ENCODE measurements around the gene GALE.
A peak's percentile ranks its signal among the peaks of the same experiment; 100 is the strongest.
"Not testable (repeated sequence)": the region's sequence is repeated elsewhere in the genome, so short reads cannot be mapped to it uniquely, and the experiment has no call there.

The GALE gene

DNA sequence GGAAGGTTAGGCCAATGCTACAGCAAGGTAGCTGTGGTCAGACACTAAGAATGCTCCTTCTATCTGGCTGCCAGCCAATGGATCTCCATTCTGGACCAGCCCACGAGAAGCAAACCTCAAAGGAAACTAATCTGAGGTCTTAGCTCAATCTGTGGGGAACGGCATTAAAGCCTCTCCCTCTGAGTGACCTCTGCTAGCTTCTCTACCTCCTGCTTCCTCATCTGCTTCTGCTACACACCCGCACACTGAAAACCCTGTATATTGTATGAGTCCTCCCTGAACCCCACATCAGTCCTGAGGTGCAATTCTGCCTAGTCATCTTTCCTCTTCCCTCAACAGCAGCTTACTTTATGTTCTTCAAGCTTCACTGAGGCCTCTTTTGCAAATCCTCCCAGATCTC is 6.9 kb upstream of the GALE start:
- H3K9me3 ChIP-seq (ENCODE audit: insufficient read depth, low read depth, low read length), result no peaks in the 10 kb centered on the region
- H3K27ac ChIP-seq (ENCODE audit: low read depth, low read length), result no peak overlapping the region
- no peak overlapping the region for H3K4me3 ChIP-seq (ENCODE audit: low read length)
- H3K9ac ChIP-seq (ENCODE audit: low read depth, low read length), result no peak overlapping the region
- H3K36me3 ChIP-seq (ENCODE audit: insufficient read depth, low read length), result 0 out of 2 replicates have a peak, but pooled peaks cover 3% of the 10 kb centered on the region
- H3K4me1 ChIP-seq (ENCODE audit: insufficient read depth, low read length), result no peaks in the 10 kb centered on the region
- H3K27me3 ChIP-seq (ENCODE audit: insufficient read depth, low read length), result no peaks in the 10 kb centered on the region; the same call in 1 of the 2 replicates
- WGBS, result 89% methylated on average over 3 of the region's 3 CpGs

- 70% methylated on average over 6 of the region's 6 CpGs for WGBS
- H3K36me3 ChIP-seq (ENCODE audit: insufficient read depth, low read length), result no peaks in the 10 kb centered on the region
- no peak overlapping the region for H3K27ac ChIP-seq (ENCODE audit: low read depth, low read length)
- no peak overlapping the region for H3K4me3 ChIP-seq (ENCODE audit: low read length)
- no peaks in the 10 kb centered on the region for H3K9me3 ChIP-seq (ENCODE audit: insufficient read depth, low read depth, low read length)
- no peaks in the 10 kb centered on the region for H3K4me1 ChIP-seq (ENCODE audit: insufficient read depth, low read length)
- no peak overlapping the region for H3K9ac ChIP-seq (ENCODE audit: low read depth, low read length)
- peaks cover 11% of the 10 kb centered on the region for H3K27me3 ChIP-seq (ENCODE audit: insufficient read depth, low read length)
These were observed 5.7 kb upstream of the GALE start for GRCh38 chr1:23806280-23806679.

GRCh38 chr1:23805025-23805424 is 4.5 kb upstream of the GALE start:
- H3K4me1 ChIP-seq (ENCODE audit: insufficient read depth, low read length), result no peaks in the 10 kb centered on the region
- no peak overlapping the region for H3K27ac ChIP-seq (ENCODE audit: low read depth, low read length)
- H3K36me3 ChIP-seq (ENCODE audit: insufficient read depth, low read length), result no peaks in the 10 kb centered on the region
- H3K9ac ChIP-seq (ENCODE audit: low read depth, low read length), result no peak overlapping the region
- no peaks in the 10 kb centered on the region for H3K9me3 ChIP-seq (ENCODE audit: insufficient read depth, low read depth, low read length)
- WGBS, result 91% methylated on average over 2 of the region's 2 CpGs
- peaks cover 13% of the 10 kb centered on the region for H3K27me3 ChIP-seq (ENCODE audit: insufficient read depth, low read length)
- no peak overlapping the region for H3K4me3 ChIP-seq (ENCODE audit: low read length)

- Histone ChIP-seq H3K27me3 (ENCODE audit: insufficient read depth, low read length) (peaks cover 13% of the 10 kb centered on the region), H3K9me3 (ENCODE audit: insufficient read depth, low read depth, low read length) (no peaks in the 10 kb centered on the region), H3K27ac (ENCODE audit: low read depth, low read length) (no peak overlapping the region), H3K9ac (ENCODE audit: low read depth, low read length) (no peak overlapping the region), H3K4me1 (ENCODE audit: insufficient read depth, low read length) (peaks cover 1% of the 10 kb centered on the region), H3K36me3 (ENCODE audit: insufficient read depth, low read length) (no peaks in the 10 kb centered on the region), H3K4me3 (ENCODE audit: low read length) (no peak overlapping the region)
- 75% methylated on average over 7 of the region's 7 CpGs for WGBS
These were observed 3.8 kb upstream of the GALE start for GRCh38 chr1:23804183-23804835.

GRCh38 chr1:23803674-23804073 is 3.1 kb upstream of the GALE start:
- Histone ChIP-seq H3K9me3 (ENCODE audit: insufficient read depth, low read depth, low read length) (no peaks in the 10 kb centered on the region), H3K4me1 (ENCODE audit: insufficient read depth, low read length) (peaks cover 7% of the 10 kb centered on the region), H3K27ac (ENCODE audit: low read depth, low read length) (no peak overlapping the region), H3K4me3 (ENCODE audit: low read length) (no peak overlapping the region), H3K27me3 (ENCODE audit: insufficient read depth, low read length) (peaks cover 13% of the 10 kb centered on the region), H3K36me3 (ENCODE audit: insufficient read depth, low read length) (0 out of 2 replicates have a peak, but pooled peaks cover 4% of the 10 kb centered on the region), H3K9ac (ENCODE audit: low read depth, low read length) (no peak overlapping the region)
- WGBS, result 90% methylated on average over 5 of the region's 5 CpGs

- Histone ChIP-seq H3K27me3 (ENCODE audit: insufficient read depth, low read length) (peaks cover 13% of the 10 kb centered on the region), H3K36me3 (ENCODE audit: insufficient read depth, low read length) (peaks cover 12% of the 10 kb centered on the region)
- 90% methylated on average over 7 of the region's 7 CpGs for WGBS
- H3K9me3 ChIP-seq (ENCODE audit: insufficient read depth, low read depth, low read length); H3K4me1 ChIP-seq (ENCODE audit: insufficient read depth, low read length); H3K9ac ChIP-seq (ENCODE audit: low read depth, low read length); H3K27ac ChIP-seq (ENCODE audit: low read depth, low read length); H3K4me3 ChIP-seq (ENCODE audit: low read length): not testable (repeated sequence)
These were observed 2.3 kb upstream of the GALE start for GRCh38 chr1:23802809-23803342.

- Histone ChIP-seq H3K4me3 (ENCODE audit: low read length) (0 out of 2 replicates have a peak overlapping the region, but pooled peaks have one; percentile 72), H3K9ac (ENCODE audit: low read depth, low read length) (no peak overlapping the region), H3K27ac (ENCODE audit: low read depth, low read length) (no peak overlapping the region), H3K36me3 (ENCODE audit: insufficient read depth, low read length) (peaks cover 20% of the 10 kb centered on the region), H3K9me3 (ENCODE audit: insufficient read depth, low read depth, low read length) (no peaks in the 10 kb centered on the region), H3K27me3 (ENCODE audit: insufficient read depth, low read length) (peaks cover 13% of the 10 kb centered on the region), H3K4me1 (ENCODE audit: insufficient read depth, low read length) (peaks cover 7% of the 10 kb centered on the region)
- 74% methylated on average over 10 of the region's 10 CpGs for WGBS
These were observed 1.3 kb upstream of the GALE start for GRCh38 chr1:23801876-23802275.

GRCh38 chr1:23801338-23801748 is 789 bp upstream of the GALE start:
- H3K27ac ChIP-seq (ENCODE audit: low read depth, low read length), result 0 out of 2 replicates have a peak overlapping the region, but pooled peaks have one; percentile 72
- peak overlapping the region; percentile 72 for H3K4me3 ChIP-seq (ENCODE audit: low read length)
- H3K27me3 ChIP-seq (ENCODE audit: insufficient read depth, low read length), result peaks cover 13% of the 10 kb centered on the region
- peak overlapping the region; percentile 63; the same call in 1 of the 2 replicates for H3K9ac ChIP-seq (ENCODE audit: low read depth, low read length)
- peaks cover 25% of the 10 kb centered on the region for H3K36me3 ChIP-seq (ENCODE audit: insufficient read depth, low read length)
- 20% methylated on average over 19 of the region's 19 CpGs for WGBS
- peaks cover 7% of the 10 kb centered on the region for H3K4me1 ChIP-seq (ENCODE audit: insufficient read depth, low read length)
- no peaks in the 10 kb centered on the region for H3K9me3 ChIP-seq (ENCODE audit: insufficient read depth, low read depth, low read length)

GRCh38 chr1:23799570-23800399 is 769 bp downstream of the GALE start:
- Histone ChIP-seq H3K36me3 (ENCODE audit: insufficient read depth, low read length) (peaks cover 37% of the 10 kb centered on the region), H3K4me3 (ENCODE audit: low read length) (peak overlapping the region; percentile 72), H3K4me1 (ENCODE audit: insufficient read depth, low read length) (peaks cover 7% of the 10 kb centered on the region), H3K9ac (ENCODE audit: low read depth, low read length) (peak overlapping the region; percentile 84), H3K9me3 (ENCODE audit: insufficient read depth, low read depth, low read length) (no peaks in the 10 kb centered on the region), H3K27ac (ENCODE audit: low read depth, low read length) (peak overlapping the region; percentile 70), H3K27me3 (ENCODE audit: insufficient read depth, low read length) (peaks cover 13% of the 10 kb centered on the region)
- WGBS, result 2% methylated on average over 48 of the region's 48 CpGs

DNA sequence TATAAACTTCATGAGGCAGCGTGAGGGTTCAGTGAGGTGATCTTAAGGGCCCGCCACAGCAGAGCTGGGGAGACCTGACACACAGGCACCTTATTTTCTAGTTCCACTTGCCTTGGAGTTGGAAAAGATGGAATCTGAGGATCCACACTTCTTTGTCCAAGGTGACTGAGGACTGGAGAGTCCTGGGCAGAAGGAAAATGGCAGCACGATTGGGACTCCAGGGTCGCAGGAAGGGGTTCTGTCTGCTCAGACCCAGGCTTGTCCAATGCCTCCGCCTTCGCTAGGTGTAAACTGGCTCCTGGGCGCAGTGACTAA is 1.3 kb downstream of the GALE start:
- no peak overlapping the region for H3K9ac ChIP-seq (ENCODE audit: low read depth, low read length)
- peaks cover 7% of the 10 kb centered on the region for H3K4me1 ChIP-seq (ENCODE audit: insufficient read depth, low read length)
- H3K27me3 ChIP-seq (ENCODE audit: insufficient read depth, low read length), result peaks cover 13% of the 10 kb centered on the region
- H3K4me3 ChIP-seq (ENCODE audit: low read length), result peak overlapping the region; percentile 72
- WGBS, result 49% methylated on average over 7 of the region's 7 CpGs
- peaks cover 41% of the 10 kb centered on the region for H3K36me3 ChIP-seq (ENCODE audit: insufficient read depth, low read length)
- H3K9me3 ChIP-seq (ENCODE audit: insufficient read depth, low read depth, low read length), result no peaks in the 10 kb centered on the region
- peak overlapping the region; percentile 16; the same call in 1 of the 2 replicates for H3K27ac ChIP-seq (ENCODE audit: low read depth, low read length)

GRCh38 chr1:23798662-23799142 is 1.9 kb downstream of the GALE start:
- 92% methylated on average over 12 of the region's 12 CpGs for WGBS
- peaks cover 7% of the 10 kb centered on the region for H3K4me1 ChIP-seq (ENCODE audit: insufficient read depth, low read length)
- H3K27ac ChIP-seq (ENCODE audit: low read depth, low read length), result peak overlapping the region; percentile 16; the same call in 1 of the 2 replicates
- peaks cover 43% of the 10 kb centered on the region for H3K36me3 ChIP-seq (ENCODE audit: insufficient read depth, low read length)
- no peaks in the 10 kb centered on the region for H3K9me3 ChIP-seq (ENCODE audit: insufficient read depth, low read depth, low read length)
- no peak overlapping the region for H3K9ac ChIP-seq (ENCODE audit: low read depth, low read length)
- no peak overlapping the region for H3K4me3 ChIP-seq (ENCODE audit: low read length)
- H3K27me3 ChIP-seq (ENCODE audit: insufficient read depth, low read length), result peaks cover 13% of the 10 kb centered on the region

Data from HUES64 (cell line).